ENCODE measurements around the gene FCER1G. TPM values are rescaled to one million over a fixed set of nuclear protein-coding genes. Genes with fewer than 3 reads are reported as not detected.
"Not testable (repeated sequence)": the region's sequence is repeated elsewhere in the genome, so short reads cannot be mapped to it uniquely, and the experiment has no call there.

FCER1G gene
- total RNA-seq, 4 donors from 2014 or later: 6.4 to 74.6 (median 52.0) TPM

GRCh38 chr1:161238039-161238473 lies 23.0 kb downstream of the FCER1G start, which contains the start of gene NR1I3:
Gene NR1I3 (minus strand): TSS chr1:161238203. CDS start chr1:161236565, 1,638 bp downstream.
- Histone ChIP-seq H3K9me3 (no peaks in the 10 kb centered on the region), H3K27ac (no peak within 1 kb of the TSS), H3K4me1 (no peaks in the 10 kb centered on the region), H3K4me3 (no peak within 1 kb of the TSS), H3K36me3 (no peaks in the 10 kb centered on the region), H3K27me3 (no peaks in the 10 kb centered on the region)
- no peak for ATAC-seq
- WGBS, 2 donors (ENCODE audit: low coverage in 1 of 2): 82% methylated on average over 3 of the region's 4 CpGs; no CpG with 5 or more reads in 1 of the 2 donors
- TF ChIP-seq EP300 (IDR thresholded peaks at IDR 0.05) (no peak), CTCF (IDR thresholded peaks at IDR 0.05) (no peak), POLR2AphosphoS5 (IDR thresholded peaks at IDR 0.05) (no peak), POLR2A (IDR thresholded peaks at IDR 0.05) (no peak)

- Histone ChIP-seq H3K4me1 (no peaks in the 10 kb centered on the region), H3K4me3 (no peak overlapping the region), H3K27me3 (no peaks in the 10 kb centered on the region), H3K36me3 (no peaks in the 10 kb centered on the region), H3K27ac (no peak overlapping the region), H3K9me3 (no peaks in the 10 kb centered on the region)
- TF ChIP-seq POLR2A (IDR thresholded peaks at IDR 0.05): no peak
- no peak for TF ChIP-seq EP300 (IDR thresholded peaks at IDR 0.05)
- no peak for TF ChIP-seq CTCF (IDR thresholded peaks at IDR 0.05)
- no peak for ATAC-seq
- 58% methylated on average over 2 of the region's 3 CpGs; no CpG with 5 or more reads in 1 of the 2 donors for WGBS, 2 donors (ENCODE audit: low coverage in 1 of 2)
These were observed 26.6 kb downstream of the FCER1G start for GRCh38 chr1:161241682-161242081.

- no peaks in the 10 kb centered on the region for H3K4me1 ChIP-seq
- no peak overlapping the region for H3K4me3 ChIP-seq
- no peaks in the 10 kb centered on the region for H3K27me3 ChIP-seq
- ATAC-seq: no peak
- no peak overlapping the region for H3K27ac ChIP-seq
- H3K9me3 ChIP-seq: no peaks in the 10 kb centered on the region
- no peaks in the 10 kb centered on the region for H3K36me3 ChIP-seq
- WGBS, 2 donors (ENCODE audit: low coverage in 1 of 2): 70 to 87% methylated on average over 2 of the region's 2 CpGs
- TF ChIP-seq POLR2A (IDR thresholded peaks at IDR 0.05) (no peak), EP300 (IDR thresholded peaks at IDR 0.05) (no peak), POLR2AphosphoS5 (IDR thresholded peaks at IDR 0.05) (no peak), CTCF (IDR thresholded peaks at IDR 0.05) (no peak)
These were observed 27.2 kb downstream of the FCER1G start for GRCh38 chr1:161242313-161242712.

GRCh38 chr1:161244888-161245287 lies 29.8 kb downstream of the FCER1G start:
- no peaks in the 10 kb centered on the region for H3K4me1 ChIP-seq
- no peaks in the 10 kb centered on the region for H3K27me3 ChIP-seq
- H3K27ac ChIP-seq: no peak overlapping the region
- WGBS, 2 donors (ENCODE audit: low coverage in 1 of 2): 79 to 85% methylated on average over 4 of the region's 4 CpGs
- TF ChIP-seq CTCF (IDR thresholded peaks at IDR 0.05): no peak
- TF ChIP-seq POLR2A (IDR thresholded peaks at IDR 0.05): no peak
- TF ChIP-seq POLR2AphosphoS5 (IDR thresholded peaks at IDR 0.05): no peak
- no peak for TF ChIP-seq EP300 (IDR thresholded peaks at IDR 0.05)
- ATAC-seq: no peak
- H3K36me3 ChIP-seq: no peaks in the 10 kb centered on the region
- no peaks in the 10 kb centered on the region for H3K9me3 ChIP-seq
- H3K4me3 ChIP-seq: no peak overlapping the region

GRCh38 chr1:161250100-161250499 lies 35.0 kb downstream of the FCER1G start:
- H3K27me3 ChIP-seq, H3K27ac ChIP-seq, ATAC-seq, H3K4me1 ChIP-seq, H3K36me3 ChIP-seq, H3K4me3 ChIP-seq: not testable (repeated sequence)
- 72 to 86% methylated on average over 5 of the region's 5 CpGs for WGBS, 2 donors (ENCODE audit: low coverage in 1 of 2)
- peaks cover 0 to 14% (median 0%) of the 10 kb centered on the region in 3 donors for H3K9me3 ChIP-seq
